ENCODE data around the gene TPRX2. TPM values are rescaled to one million over a fixed set of nuclear protein-coding genes. Genes with fewer than 3 reads are reported as not detected.

The TPRX2 gene
- total and polyA plus RNA-seq, 8 donors: not detected

DNA sequence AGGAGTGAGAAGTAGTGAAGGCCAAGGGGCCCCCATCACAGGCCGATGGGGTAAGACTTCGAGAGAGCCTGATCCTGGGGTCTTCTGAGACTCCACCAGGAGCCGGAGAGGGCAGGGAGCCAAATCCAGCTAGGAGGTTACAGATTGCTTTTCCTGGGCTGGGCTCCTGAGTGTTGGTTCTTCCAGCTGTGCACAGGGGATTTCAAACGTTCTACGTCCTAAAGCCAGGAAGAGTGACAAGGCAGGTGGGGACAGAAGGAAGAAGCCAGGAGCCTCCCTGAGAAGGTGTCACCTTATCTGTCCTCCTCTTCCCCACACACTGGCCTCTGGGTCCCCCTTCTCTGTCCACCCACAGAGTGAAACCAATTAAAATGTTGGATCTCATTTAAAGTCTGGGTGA, 16.1 kb upstream of the TPRX2 start:
- Histone ChIP-seq H3K4me3 (no peak overlapping the region), H3K27me3 (peaks cover 0 to 73% (median 12%) of the 10 kb centered on the region in 3 donors), H3K4me1 (no peaks in the 10 kb centered on the region), H3K27ac (no peak overlapping the region), H3K9me3 (no peaks in the 10 kb centered on the region), H3K36me3 (no peaks in the 10 kb centered on the region)
- no peak for TF ChIP-seq POLR2AphosphoS5 (IDR thresholded peaks at IDR 0.05)
- no peak for TF ChIP-seq EP300 (IDR thresholded peaks at IDR 0.05)
- TF ChIP-seq POLR2A (IDR thresholded peaks at IDR 0.05): no peak
- TF ChIP-seq, protein P1, sequence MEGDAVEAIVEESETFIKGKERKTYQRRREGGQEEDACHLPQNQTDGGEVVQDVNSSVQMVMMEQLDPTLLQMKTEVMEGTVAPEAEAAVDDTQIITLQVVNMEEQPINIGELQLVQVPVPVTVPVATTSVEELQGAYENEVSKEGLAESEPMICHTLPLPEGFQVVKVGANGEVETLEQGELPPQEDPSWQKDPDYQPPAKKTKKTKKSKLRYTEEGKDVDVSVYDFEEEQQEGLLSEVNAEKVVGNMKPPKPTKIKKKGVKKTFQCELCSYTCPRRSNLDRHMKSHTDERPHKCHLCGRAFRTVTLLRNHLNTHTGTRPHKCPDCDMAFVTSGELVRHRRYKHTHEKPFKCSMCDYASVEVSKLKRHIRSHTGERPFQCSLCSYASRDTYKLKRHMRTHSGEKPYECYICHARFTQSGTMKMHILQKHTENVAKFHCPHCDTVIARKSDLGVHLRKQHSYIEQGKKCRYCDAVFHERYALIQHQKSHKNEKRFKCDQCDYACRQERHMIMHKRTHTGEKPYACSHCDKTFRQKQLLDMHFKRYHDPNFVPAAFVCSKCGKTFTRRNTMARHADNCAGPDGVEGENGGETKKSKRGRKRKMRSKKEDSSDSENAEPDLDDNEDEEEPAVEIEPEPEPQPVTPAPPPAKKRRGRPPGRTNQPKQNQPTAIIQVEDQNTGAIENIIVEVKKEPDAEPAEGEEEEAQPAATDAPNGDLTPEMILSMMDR (IDR thresholded peaks at IDR 0.05): no peak
- intact Hi-C loops (cut with DNase I; ENCODE audit: low total_unique reads): no loop called here
- DNase-seq: no peak
- WGBS, 5 donors: 46 to 64% (median 53%) methylated on average over 5 of the region's 5 CpGs

DNA sequence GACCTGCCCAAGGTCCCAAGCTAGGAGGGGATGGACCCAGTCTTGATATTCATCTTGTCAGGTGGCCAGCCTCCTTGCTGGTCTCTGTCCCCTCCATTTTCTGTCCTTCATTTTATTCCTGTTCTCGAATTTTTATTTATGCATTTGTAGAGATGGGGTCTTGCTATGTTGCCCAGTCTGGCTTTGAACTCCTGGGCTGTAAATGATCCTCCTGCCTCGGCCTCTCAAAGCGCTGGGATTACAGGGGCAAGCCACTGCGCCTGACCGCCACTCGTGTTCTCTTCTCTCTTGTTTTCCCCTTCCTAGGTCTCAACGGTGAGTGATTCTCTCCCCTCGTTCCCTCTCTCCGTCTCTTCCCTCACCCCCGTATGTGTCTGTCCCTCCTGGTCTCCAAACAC, 10.6 kb upstream of the TPRX2 start:
- H3K9me3 ChIP-seq: no peaks in the 10 kb centered on the region
- peaks cover 0 to 13% (median 0%) of the 10 kb centered on the region in 4 donors for H3K4me1 ChIP-seq
- H3K27me3 ChIP-seq: peaks cover 0 to 88% (median 31%) of the 10 kb centered on the region in 3 donors
- WGBS, 5 donors: 49 to 62% (median 53%) methylated on average over 10 of the region's 10 CpGs
- no peak overlapping the region for H3K4me3 ChIP-seq
- no peak for DNase-seq
- H3K27ac ChIP-seq: no peak overlapping the region
- no peak for TF ChIP-seq POLR2AphosphoS5 (IDR thresholded peaks at IDR 0.05)
- no peak for TF ChIP-seq EP300 (IDR thresholded peaks at IDR 0.05)
- TF ChIP-seq, protein P1 (IDR thresholded peaks at IDR 0.05): no peak
- no peak for TF ChIP-seq POLR2A (IDR thresholded peaks at IDR 0.05)
- H3K36me3 ChIP-seq: no peaks in the 10 kb centered on the region
- intact Hi-C loops (cut with DNase I; ENCODE audit: low total_unique reads): no loop called here

DNA sequence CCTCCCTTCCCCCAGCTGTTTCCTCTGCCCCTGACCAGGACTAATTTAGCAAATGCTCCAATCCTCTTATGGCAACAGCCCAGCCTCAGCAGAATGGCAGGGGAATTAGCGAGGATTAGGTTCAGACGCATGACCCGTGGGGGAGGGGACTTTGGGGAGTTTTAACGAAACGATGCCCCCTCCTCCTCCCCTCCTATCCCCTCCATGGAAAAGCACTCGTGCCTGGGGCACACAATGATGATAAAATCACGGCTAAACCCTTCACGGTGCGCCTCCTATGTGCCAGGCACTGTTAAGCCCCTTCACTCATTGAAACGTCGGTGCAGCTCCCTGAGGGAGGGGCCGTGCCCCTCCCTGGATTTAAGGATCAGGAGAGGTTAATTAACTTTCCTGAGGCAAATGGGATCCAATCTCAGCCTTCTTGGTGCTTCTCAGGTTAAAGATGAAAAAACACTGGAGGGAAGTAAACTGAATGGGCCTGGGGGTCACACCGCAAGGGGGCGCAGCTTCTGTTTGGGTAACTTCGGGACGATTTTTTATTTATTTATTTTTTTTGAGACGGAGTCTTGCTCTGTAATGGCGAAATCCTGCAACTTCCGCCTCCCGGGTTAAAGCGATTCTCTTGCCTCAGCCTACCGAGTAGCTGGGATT, 10.1 kb upstream of the TPRX2 start:
- no peak overlapping the region for H3K27ac ChIP-seq
- intact Hi-C loops (cut with DNase I; ENCODE audit: low total_unique reads): no loop called here
- DNase-seq: no peak
- H3K36me3 ChIP-seq: no peaks in the 10 kb centered on the region
- TF ChIP-seq POLR2A (IDR thresholded peaks at IDR 0.05): no peak
- TF ChIP-seq, protein P1 (IDR thresholded peaks at IDR 0.05): peak in 1 of 7 experiments; percentile 9
- peaks cover 0 to 13% (median 0%) of the 10 kb centered on the region in 4 donors for H3K4me1 ChIP-seq
- H3K4me3 ChIP-seq: no peak overlapping the region
- no peaks in the 10 kb centered on the region for H3K9me3 ChIP-seq
- H3K27me3 ChIP-seq: peaks cover 0 to 88% (median 31%) of the 10 kb centered on the region in 3 donors
- WGBS, 5 donors: 4 to 6% (median 5%) methylated on average over 22 of the region's 22 CpGs

DNA sequence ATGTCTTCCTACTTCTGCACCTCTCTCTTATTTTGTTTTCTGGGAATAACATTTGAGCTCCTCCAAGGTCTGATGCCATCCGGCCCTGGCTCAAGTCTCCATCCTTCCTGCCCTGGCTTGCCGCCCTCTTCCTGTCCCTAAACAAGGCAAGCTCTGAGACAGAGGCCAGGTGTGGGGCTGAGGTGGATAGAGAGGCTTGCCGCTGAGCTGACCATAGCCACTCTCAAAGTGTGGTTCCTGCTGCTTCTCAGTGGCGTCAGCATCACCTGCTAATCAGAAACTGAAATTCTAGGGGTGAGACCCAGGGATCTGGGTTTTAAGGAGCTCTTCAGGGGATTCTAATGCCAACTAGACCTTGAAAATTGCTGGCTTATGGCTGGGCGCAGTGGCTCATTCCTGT, 6.0 kb upstream of the TPRX2 start:
- Histone ChIP-seq H3K4me1 (peaks cover 0 to 13% (median 0%) of the 10 kb centered on the region in 4 donors), H3K9me3 (no peaks in the 10 kb centered on the region), H3K27ac (no peak overlapping the region), H3K4me3 (no peak overlapping the region), H3K27me3 (peaks cover 0 to 82% (median 31%) of the 10 kb centered on the region in 3 donors), H3K36me3 (no peaks in the 10 kb centered on the region)
- TF ChIP-seq POLR2AphosphoS5 (IDR thresholded peaks at IDR 0.05) (no peak), EP300 (IDR thresholded peaks at IDR 0.05) (no peak), POLR2A (IDR thresholded peaks at IDR 0.05) (no peak)
- TF ChIP-seq, protein P1 (IDR thresholded peaks at IDR 0.05): no peak
- intact Hi-C loops (cut with DNase I; ENCODE audit: low total_unique reads): no loop called here
- DNase-seq: no peak
- 61 to 78% (median 67%) methylated on average over 4 to 5 of the region's 5 CpGs for WGBS, 5 donors

Data from stomach (tissue), 9 donors.